Stimulated activated CD4-positive, alpha-beta T cell treated with anti-CD3 and anti-CD28 coated beads, Interleukin-4, amount 100 ng/mL, for 24 hours (primary cell): Measurements from ENCODE around the gene JUND.

Source experiments
- DNase-seq: peaks from one replicate; pipeline ENCODE4 v3.0.0-alpha.2; 2020

Gene JUND

DNA sequence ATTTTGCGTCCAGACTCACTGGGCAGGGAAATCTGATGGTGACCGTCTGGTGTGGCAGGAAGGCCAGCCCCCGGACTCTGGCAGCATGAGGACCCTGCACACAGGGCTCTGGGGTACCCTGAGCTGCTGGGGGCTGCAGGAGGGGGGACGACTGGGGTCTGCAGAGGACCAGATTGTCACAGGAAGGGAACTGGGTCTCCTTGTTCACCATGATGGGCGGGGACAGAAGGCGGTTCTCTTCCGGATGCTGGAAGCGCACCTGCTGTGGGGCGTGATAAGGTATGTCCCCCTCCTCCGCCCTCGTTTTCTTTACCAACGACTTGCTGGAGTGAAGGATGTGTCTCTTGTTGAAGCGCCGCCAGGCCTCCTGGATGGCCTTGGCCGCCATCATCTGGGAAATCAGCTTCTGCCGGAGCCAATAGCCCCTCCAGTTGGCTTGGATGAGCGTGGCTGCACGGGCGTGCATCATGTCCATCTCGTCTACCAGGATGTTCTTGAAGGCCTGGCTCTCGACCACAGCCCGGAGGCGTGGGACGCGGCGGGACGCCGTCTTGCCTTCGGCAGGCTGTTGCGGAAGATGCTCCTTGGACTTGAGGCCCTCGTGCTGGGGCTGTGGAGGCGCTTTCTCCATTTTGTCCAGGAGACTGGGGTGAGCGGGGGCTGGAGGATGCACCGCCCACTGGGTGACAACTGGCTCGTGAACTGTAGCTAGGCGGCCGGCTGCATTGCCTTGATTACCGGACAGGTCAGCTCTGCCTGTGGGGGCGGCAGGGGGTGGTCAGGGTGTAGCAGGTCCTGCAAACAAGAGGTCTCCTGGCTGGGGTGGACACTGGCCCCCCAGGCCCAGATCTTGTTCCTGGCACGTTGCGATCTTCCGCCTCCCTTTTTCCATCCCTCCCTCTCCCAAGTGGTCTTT is 14.4 kb downstream of the JUND start:
- no peak for DNase-seq

GRCh38 chr19:18265582-18265981 is 15.8 kb downstream of the JUND start:
- no peak for DNase-seq

DNA sequence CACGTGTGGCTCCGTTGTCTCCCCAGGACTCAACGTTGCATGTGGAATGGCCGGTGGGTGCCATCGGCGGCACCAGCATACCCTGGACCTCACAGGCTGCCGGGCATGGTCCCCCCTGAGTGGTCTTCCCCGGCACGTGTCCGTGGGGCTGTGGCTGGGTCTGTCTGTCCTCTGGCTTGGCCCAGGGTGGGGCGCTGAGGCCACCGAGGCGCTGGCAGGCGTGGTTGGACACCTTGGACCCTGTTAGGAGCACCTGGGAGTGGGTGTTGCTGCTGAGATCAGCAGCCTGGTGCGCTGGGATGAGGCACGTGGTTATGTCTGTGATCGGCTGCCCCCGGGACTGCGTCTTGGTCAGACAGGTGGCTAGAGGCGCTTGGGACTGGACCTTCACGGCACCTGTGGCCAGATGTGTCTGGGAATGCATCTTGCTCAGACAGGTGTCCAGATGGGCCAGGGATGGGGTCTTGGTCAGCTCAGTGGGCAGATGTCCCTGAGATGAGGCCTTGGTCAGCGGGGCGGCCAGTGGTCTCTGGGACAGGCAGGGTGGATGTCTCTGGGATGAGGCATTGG is 16.4 kb downstream of the JUND start:
- no peak for DNase-seq

DNA sequence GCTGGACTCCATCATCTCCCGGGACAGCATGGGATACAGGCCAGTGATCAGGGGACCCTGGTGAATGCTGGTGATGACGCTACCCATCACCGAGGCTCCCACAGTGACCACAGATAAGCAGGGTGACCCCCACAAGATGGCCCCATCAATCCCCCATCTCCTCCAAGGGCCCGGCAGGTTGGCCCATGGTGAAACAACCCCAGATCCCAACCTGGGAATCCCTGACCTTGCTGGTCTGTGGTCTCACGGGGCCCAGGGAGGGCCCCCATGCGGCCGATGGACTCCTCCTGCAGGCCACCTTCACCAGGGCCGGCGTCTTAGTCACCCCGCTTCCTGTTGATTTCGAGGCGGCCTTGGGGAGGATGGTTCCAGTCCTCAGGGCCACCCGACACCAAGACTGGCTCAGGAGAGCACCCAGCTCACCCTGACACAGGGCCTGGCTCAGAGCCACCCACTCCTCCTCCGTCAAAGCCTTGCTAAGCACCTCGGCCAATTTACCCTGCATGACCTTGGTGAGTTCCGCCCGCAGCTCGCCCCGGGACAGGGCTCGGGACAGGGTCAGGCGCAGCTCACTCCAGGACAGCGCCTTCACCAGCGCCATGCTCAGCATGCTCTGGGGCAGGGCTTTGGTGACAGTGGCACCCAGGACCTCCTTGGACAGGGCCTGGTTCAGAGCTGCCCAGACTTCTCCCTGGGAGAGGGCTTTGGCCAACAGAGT is 17.1 kb downstream of the JUND start:
- no peak for DNase-seq

DNA sequence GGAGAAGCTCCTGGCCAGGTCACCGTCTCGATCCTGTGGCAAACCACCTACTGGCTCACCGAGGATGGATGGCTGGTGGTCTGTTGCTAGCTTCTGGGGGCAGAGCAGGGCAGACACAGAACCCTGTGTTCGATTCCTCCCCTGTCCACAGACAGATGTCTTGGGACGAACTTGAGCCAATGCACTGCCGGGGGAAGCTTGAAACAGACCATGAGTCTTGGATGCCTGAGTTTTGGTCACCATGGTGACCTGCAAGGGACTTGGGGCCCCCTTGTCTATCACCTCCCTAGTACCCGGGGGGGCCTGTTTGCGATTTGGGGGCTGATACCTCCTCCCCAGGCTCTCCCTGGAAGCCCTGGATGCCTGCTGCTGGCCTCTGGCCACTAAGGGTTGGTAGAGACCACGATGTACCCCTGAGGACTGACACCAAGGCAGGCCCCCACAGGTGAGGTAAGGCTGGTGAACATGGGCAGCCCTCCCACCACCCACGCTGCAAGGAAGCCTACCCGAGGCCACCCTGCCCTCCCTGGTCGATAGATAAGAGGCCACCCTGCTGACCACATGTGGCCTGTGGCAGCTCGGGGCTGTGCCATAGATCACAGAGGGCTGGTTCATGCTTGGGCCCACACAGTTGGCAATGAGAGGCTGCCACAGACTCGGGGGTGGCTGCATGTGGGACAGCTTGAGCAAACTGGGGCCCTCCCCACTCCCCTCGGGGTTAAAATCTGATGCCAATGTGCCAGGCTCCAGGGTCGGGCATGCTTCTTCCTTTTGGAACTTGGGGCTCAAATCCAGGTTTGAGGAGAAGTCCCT is 17.9 kb downstream of the JUND start:
- DNase-seq = no peak

GRCh38 chr19:18262917-18263316 is 18.5 kb downstream of the JUND start:
- no peak for DNase-seq

DNA sequence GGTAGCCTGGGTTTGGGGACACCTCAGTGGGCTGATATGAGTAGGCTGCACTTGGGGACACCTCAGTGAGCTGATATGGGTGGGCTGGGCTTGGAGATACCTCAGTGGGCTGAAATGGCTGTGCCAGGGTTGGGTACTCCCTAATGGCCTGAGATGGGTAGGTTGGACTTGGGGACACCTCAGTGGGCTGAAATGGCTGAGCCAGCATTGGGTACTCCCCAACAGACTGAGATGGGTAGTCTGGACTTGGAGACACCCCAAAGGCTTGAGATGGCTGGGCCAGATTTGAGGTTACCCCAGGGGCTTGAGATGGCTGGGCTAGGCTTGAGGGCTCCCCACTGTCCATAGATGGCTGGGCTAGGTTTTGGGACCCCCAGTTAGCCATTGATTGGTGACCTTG is 19.3 kb downstream of the JUND start:
- no peak for DNase-seq

- DNase-seq = no peak
Observed at GRCh38 chr19:18261474-18261873, 19.9 kb downstream of the JUND start.

DNA sequence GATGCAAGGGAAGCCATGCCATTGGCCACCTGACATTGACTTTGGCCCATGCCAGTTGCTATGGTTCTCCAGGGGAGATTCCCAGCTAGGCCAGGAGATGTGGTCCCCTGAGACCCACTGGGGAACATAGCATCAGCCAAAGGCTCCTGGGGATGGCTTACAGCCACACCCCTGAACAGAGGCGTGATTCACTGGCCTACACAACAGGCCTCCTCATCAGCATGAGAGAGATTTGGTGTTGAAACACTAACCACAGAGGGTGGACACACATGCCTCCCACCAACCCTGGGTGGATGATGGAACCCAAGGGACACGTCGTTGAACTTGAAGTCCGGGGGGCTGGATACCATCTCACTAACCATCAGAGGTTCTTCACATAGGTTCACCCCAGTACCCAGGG is 21.5 kb downstream of the JUND start:
- no peak for DNase-seq

DNA sequence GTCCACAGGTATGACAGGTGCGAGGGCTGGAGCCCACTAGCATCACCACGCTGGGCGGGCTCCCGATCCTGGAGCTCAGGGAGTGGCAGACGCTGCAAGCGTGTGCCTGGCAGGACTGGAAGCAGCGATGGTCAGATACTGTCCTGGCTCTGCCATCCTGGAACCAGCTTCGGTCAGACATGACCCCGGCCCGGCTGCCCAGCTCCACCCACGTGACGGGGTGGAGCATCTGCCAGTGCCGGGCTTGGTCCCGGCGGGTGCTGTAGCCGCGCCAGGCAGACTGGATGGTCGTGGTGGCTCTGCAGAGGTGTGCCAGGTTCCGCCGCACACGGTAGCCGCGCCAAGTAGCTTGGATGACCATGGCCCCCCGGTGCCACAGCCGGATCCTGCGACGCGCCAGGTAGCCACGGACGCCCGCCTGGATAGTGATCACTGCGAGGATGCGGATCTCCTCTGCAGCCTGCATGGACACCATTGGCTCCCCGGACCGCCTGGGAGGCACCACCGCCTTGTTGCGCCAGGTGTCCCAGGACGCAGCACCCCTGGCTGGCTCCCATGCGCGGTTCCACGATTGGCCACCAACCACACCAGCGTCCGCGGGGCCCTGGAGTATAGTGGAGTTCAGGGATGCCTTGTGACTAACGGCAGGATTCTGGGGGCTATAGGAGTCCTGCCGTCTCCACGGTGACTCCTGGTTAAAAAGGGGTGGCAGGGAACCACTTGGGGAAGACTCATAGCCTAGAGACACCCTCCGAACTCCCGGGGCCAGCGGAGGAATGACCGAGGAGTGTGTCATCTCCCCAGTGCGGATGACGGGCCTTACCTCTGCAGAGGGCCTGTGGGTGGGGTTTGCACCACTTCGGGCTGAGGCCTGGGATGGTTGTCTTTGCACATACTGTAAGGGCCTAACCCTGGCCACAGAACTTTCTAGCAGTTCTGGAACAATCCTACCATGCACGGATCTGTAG is 23.6 kb downstream of the JUND start:
- no peak for DNase-seq

GRCh38 chr19:18254546-18255503 is 26.6 kb downstream of the JUND start:
- DNase-seq = no peak

GRCh38 chr19:18253716-18254115 is 27.7 kb downstream of the JUND start:
- DNase-seq = no peak

GRCh38 chr19:18253130-18253529 is 28.3 kb downstream of the JUND start:
- no peak for DNase-seq

GRCh38 chr19:18252370-18252717 is 29.1 kb downstream of the JUND start:
- no peak for DNase-seq

DNA sequence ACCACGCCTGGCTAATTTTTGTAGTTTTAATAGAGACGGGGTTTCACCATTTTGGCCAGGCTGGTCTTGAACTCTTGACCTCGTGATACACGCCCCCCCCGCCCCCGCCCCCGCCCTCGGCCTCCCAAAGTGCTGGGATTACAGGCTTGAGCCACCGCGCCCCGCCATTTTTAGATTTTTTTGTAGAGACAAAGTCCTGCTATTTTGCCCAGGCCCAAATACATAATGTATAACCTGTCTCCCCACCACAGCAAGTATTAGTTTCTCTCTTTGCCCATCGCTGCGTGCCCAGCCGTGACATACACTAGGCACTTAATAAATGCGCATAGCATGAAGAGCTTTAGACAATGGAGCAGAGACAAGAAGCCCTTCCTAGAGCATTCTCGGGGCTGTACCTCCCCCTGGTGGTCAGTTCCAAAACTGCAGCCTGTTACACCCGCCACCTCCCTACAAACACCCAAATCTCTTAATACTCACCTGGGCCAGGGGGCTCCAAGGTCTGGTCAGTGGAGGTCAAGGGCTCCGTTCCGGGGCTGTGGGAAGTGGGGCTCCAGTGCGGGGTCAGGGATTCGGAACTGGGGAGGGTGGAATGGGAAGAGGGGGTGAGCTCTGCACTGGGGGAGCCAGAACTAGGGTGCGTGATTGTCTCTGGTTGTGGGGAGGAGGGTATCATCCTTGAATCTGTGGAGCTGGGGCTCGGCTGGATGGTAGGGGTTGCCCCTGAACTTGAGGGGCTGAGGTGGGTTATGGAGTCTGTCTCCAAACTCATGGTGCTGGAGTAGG is 29.6 kb downstream of the JUND start:
- DNase-seq = peak; percentile 85

GRCh38 chr19:18249834-18250233 is 31.6 kb downstream of the JUND start:
- no peak for DNase-seq

DNA sequence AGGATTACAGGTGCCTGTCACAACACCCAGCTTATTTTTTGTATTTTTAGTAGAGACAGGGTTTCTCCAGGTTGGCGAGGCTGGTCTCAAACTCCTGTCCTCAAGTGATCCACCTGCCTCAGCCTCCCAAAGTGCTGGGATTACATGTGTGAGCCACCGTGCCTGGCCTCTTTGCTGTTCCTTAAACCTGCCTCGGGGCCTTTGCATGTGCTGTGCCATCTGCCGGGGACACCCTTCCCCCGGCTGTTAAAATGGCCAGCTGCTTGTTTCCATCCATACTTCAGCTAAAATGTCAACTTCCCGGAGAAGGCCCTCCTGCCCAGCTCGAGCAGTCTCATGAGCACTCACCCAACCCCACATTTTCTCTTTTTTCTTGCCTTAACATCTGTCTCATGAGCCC is 36.1 kb downstream of the JUND start:
- DNase-seq = no peak

DNA sequence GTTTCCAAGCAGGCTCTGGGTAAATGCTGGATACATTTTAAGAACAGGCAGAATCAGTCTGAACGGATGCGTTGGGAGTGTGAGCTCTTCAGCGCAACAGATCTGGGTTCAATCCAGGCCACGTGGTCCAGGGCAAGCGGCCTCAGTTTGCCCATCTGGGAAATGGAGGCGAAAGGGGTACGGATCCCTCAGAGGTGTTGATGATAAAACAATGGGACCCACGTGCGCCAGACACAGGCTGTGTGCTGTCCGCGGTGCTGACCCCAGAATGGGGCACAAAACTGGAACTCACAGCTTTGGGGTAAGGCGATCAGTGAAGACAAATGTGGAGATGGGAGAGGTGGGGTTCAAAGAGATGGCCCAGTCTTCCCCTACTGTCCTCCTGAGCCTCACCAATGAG is 42.1 kb downstream of the JUND start:
- DNase-seq = no peak

DNA sequence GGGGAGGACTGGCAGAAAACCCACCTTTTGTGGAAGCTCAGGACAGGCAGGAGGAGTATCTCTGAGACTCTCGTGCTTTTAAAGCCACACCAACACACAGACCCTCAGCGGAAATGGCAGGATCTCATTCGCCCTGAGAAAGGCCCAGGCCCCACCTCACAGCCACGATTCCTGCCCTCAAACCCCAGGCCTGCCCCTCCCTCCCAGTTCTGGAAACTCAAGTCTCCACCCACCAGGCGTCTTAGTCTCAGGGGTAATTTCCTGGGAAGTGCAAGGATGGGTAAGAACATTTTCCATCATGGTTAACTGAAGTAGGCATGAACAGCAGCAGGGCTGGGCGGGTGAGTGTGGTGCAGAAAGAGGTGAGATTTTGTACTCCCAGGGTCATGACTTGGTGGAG is 47.2 kb downstream of the JUND start:
- DNase-seq = no peak
